SK-N-MC (cell line): Measurements from ENCODE around the gene TMEM242.

ENCODE experiments used
- EZH2 ChIP-seq: fragments of 200-600 bp; sonication (generic); IDR thresholded peaks from one replicate; pipeline ENCODE4 v1.6.1; 2017; ENCODE audit warnings: antibody characterized with exemption
- FOXP2 ChIP-seq: optimal IDR thresholded peaks from 2 replicates; pipeline ENCODE3; 2011; ENCODE audit warnings: mild to moderate bottlenecking, moderate library complexity; ENCODE audit not compliant: insufficient read depth; ENCODE audit errors: extremely low read length, control extremely low read depth
- POLR2AphosphoS5 ChIP-seq: IDR thresholded peaks from 2 replicates; pipeline ENCODE4 v1.6.1; 2012; ENCODE audit warnings: mild to moderate bottlenecking, low read depth, low read length, borderline replicate concordance

DNA sequence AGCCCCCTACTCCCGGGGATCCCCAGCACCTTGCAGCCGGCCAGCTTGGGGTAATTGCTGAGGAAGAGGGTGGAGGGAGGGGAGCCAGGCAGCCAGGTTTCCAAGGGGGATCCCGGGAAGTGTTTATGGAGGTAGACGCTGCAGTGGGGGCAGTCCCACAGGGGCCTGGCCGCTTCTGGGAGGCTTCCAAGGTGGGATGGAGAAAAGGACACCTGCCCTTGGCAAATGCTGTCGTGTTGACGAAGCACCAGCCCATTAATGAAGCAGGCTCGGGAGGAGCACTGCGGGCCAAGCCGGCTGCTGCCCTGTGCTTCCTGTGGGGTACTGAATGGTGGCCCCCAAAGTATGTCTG lies 82.4 kb downstream of the TMEM242 start:
- no peak for TF ChIP-seq POLR2AphosphoS5
- TF ChIP-seq EZH2: no peak
- no peak for TF ChIP-seq FOXP2
